Osteocyte (in vitro differentiated cells): ENCODE data around the gene DXO. TPM values are rescaled to one million over a fixed set of nuclear protein-coding genes. Genes with fewer than 3 reads are reported as not detected.

Experiments used
- DNase-seq: peaks from one replicate; pipeline ENCODE4 v3.0.0; 2021; ENCODE audit warnings: mixed read lengths; ENCODE audit not compliant: unreplicated experiment; ENCODE audit errors: extremely low spot score
- H3K27ac Mint-ChIP-seq: one replicate; pipeline ENCODE4 v1.8.0; 2021; ENCODE audit warnings: mild to moderate bottlenecking, mixed read lengths; ENCODE audit not compliant: unreplicated experiment
- H3K27me3 Mint-ChIP-seq: one replicate; pipeline ENCODE4 v1.8.0; 2021; ENCODE audit warnings: mixed read lengths; ENCODE audit not compliant: unreplicated experiment
- H3K36me3 Mint-ChIP-seq: one replicate; pipeline ENCODE4 v1.8.0; 2021; ENCODE audit warnings: mixed read lengths; ENCODE audit not compliant: unreplicated experiment
- H3K4me1 Mint-ChIP-seq: one replicate; pipeline ENCODE4 v1.8.0; 2021; ENCODE audit warnings: mixed read lengths; ENCODE audit not compliant: unreplicated experiment
- H3K4me3 Mint-ChIP-seq: one replicate; pipeline ENCODE4 v1.8.0; 2021; ENCODE audit warnings: mild to moderate bottlenecking, moderate library complexity, mixed read lengths; ENCODE audit not compliant: unreplicated experiment
- H3K9me3 Mint-ChIP-seq: one replicate; pipeline ENCODE4 v1.8.0; 2021; ENCODE audit warnings: mixed read lengths; ENCODE audit not compliant: unreplicated experiment
- CTCF ChIP-seq: fragments of 200-600 bp; sonication (generic); IDR thresholded peaks from 2 replicates; pipeline ENCODE4 v1.5.0; 2021; ENCODE audit warnings: antibody characterized with exemption, mild to moderate bottlenecking, moderate library complexity
- total RNA-seq: library from RNA; stranded (reverse); gene quantifications from 2 replicates; pipeline ENCODE4 v1.2.1, GENCODE V29; 2021

DXO gene
- total RNA-seq, 1 donor from 2014 or later, result 30.8 TPM

- H3K4me3 Mint-ChIP-seq, result no peak overlapping the region
- TF ChIP-seq CTCF, result no peak
- H3K27me3 Mint-ChIP-seq, result peaks cover 5% of the 10 kb centered on the region
Observed at GRCh38 chr6:31945154-31945506, 26.8 kb downstream of the DXO start.

GRCh38 chr6:31943742-31944141 is 28.2 kb downstream of the DXO start:
- H3K4me1 Mint-ChIP-seq, result peaks cover 30% of the 10 kb centered on the region
- TF ChIP-seq CTCF, result no peak
- H3K27me3 Mint-ChIP-seq, result peaks cover 5% of the 10 kb centered on the region
- no peaks in the 10 kb centered on the region for H3K36me3 Mint-ChIP-seq
- no peaks in the 10 kb centered on the region for H3K9me3 Mint-ChIP-seq
- H3K27ac Mint-ChIP-seq, result no peak overlapping the region
- no peak overlapping the region for H3K4me3 Mint-ChIP-seq
- DNase-seq, result no peak

More at GRCh38 chr6:31945154-31945506, 26.8 kb downstream of the DXO start:
- peaks cover 28% of the 10 kb centered on the region for H3K4me1 Mint-ChIP-seq
- no peaks in the 10 kb centered on the region for H3K36me3 Mint-ChIP-seq
- no peaks in the 10 kb centered on the region for H3K9me3 Mint-ChIP-seq
- H3K27ac Mint-ChIP-seq, result peak overlapping the region; percentile 90
- DNase-seq, result no peak

- DNase-seq, result no peak
Observed at GRCh38 chr6:31940256-31940664, 31.7 kb downstream of the DXO start.

GRCh38 chr6:31935823-31936222 is 36.1 kb downstream of the DXO start:
- no peak for DNase-seq
- Mint-ChIP-seq H3K36me3 (no peaks in the 10 kb centered on the region), H3K4me1 (peaks cover 9% of the 10 kb centered on the region), H3K27ac (no peak overlapping the region), H3K9me3 (no peaks in the 10 kb centered on the region), H3K4me3 (no peak overlapping the region), H3K27me3 (peaks cover 13% of the 10 kb centered on the region)
- TF ChIP-seq CTCF, result no peak

More at GRCh38 chr6:31940256-31940664, 31.7 kb downstream of the DXO start:
- H3K27me3 Mint-ChIP-seq, result peaks cover 5% of the 10 kb centered on the region
- no peaks in the 10 kb centered on the region for H3K9me3 Mint-ChIP-seq
- H3K36me3 Mint-ChIP-seq, result no peaks in the 10 kb centered on the region
- no peak for TF ChIP-seq CTCF
- peak overlapping the region; percentile 52 for H3K27ac Mint-ChIP-seq
- H3K4me3 Mint-ChIP-seq, result no peak overlapping the region
- peaks cover 19% of the 10 kb centered on the region for H3K4me1 Mint-ChIP-seq

- TF ChIP-seq CTCF, result no peak
- no peak for DNase-seq
- Mint-ChIP-seq H3K4me1 (peaks cover 1% of the 10 kb centered on the region), H3K36me3 (no peaks in the 10 kb centered on the region), H3K9me3 (no peaks in the 10 kb centered on the region), H3K4me3 (no peak overlapping the region), H3K27me3 (peaks cover 13% of the 10 kb centered on the region), H3K27ac (no peak overlapping the region)
Observed at GRCh38 chr6:31935021-31935420, 36.9 kb downstream of the DXO start.
